ENCODE measurements around the gene GSAP.

DNA sequence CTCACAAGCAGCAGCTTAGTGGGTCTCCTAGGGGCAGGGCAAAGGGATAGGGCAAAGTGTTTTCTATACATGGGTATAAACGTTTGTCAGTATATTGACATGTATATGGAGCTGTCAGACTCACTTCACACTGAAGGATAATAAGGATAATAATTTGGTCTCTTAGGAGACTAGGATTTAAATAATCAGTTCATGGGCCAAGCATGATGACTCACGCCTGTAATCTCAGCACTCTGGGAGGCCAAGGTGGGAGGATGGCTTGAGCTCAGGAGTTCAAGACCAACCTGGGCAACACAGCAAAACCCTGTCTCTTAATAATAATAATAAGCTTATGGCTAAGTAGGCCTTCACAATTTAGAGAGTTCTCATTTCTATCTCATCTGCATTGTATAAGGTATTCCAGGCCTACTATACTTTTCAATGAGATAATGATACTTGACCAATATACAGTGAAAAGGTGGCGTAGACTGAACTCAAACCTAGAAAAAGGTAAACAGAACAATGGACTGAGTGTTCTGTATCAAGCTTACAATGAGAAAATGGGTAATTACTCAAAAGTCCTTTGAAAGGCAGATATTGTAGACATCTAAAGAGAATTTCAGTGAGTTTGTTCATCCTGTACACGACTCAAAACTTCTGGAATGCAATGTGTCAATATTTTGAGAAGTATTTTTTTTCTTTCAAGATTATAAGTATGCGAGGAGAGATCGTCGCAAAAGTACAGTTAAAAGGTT, 7.0 kb downstream of the GSAP start:
- TF ChIP-seq, protein P1, sequence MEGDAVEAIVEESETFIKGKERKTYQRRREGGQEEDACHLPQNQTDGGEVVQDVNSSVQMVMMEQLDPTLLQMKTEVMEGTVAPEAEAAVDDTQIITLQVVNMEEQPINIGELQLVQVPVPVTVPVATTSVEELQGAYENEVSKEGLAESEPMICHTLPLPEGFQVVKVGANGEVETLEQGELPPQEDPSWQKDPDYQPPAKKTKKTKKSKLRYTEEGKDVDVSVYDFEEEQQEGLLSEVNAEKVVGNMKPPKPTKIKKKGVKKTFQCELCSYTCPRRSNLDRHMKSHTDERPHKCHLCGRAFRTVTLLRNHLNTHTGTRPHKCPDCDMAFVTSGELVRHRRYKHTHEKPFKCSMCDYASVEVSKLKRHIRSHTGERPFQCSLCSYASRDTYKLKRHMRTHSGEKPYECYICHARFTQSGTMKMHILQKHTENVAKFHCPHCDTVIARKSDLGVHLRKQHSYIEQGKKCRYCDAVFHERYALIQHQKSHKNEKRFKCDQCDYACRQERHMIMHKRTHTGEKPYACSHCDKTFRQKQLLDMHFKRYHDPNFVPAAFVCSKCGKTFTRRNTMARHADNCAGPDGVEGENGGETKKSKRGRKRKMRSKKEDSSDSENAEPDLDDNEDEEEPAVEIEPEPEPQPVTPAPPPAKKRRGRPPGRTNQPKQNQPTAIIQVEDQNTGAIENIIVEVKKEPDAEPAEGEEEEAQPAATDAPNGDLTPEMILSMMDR (IDR thresholded peaks at IDR 0.05; ENCODE audit: extremely low read depth in 1 of 2, insufficient read depth in 1 of 2, low read depth in 1 of 2, low read length in 2 of 2): no peak
- TF ChIP-seq, protein P2, sequence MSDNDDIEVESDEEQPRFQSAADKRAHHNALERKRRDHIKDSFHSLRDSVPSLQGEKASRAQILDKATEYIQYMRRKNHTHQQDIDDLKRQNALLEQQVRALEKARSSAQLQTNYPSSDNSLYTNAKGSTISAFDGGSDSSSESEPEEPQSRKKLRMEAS (IDR thresholded peaks at IDR 0.05; ENCODE audit: insufficient read depth, insufficient read length): no peak
- TF ChIP-seq POLR2A (IDR thresholded peaks at IDR 0.05; ENCODE audit: low read depth, low read length): no peak
- TF ChIP-seq EZH2 (IDR thresholded peaks at IDR 0.05; ENCODE audit: borderline replicate concordance, low read depth, low read length, severe bottlenecking): no peak
- TF ChIP-seq FOS (IDR thresholded peaks at IDR 0.05; ENCODE audit: borderline replicate concordance, insufficient read depth, low read length): no peak
- peak; percentile 23 for TF ChIP-seq JUN (IDR thresholded peaks at IDR 0.05; ENCODE audit: borderline replicate concordance, insufficient read depth, insufficient read length, low read depth)

Data from endothelial cell of umbilical vein (primary cell).